Activated naive CD8-positive, alpha-beta T cell treated with anti-CD3 and anti-CD28 coated beads, Interleukin-2, amount 50 U/mL, for 24 hours (primary cell): ENCODE results near the gene BRPF1.
A peak's percentile ranks its signal among the peaks of the same experiment; 100 is the strongest.

Experiments
- ATAC-seq: fragments of 150-1000 bp; cut with Tn5 transposase; one replicate; pipeline ENCODE4 v1.10.0; 2021
- DNase-seq: peaks from one replicate; pipeline ENCODE4 v3.0.0; 2021
- H3K27ac Mint-ChIP-seq: one replicate; pipeline ENCODE4 v1.8.0; 2021; ENCODE audit warnings: mild to moderate bottlenecking, mixed read lengths
- H3K27me3 Mint-ChIP-seq: one replicate; pipeline ENCODE4 v1.8.0; 2021; ENCODE audit warnings: mixed read lengths
- H3K36me3 Mint-ChIP-seq: one replicate; pipeline ENCODE4 v1.8.0; 2021; ENCODE audit warnings: low read depth, mixed read lengths
- H3K4me1 Mint-ChIP-seq: one replicate; pipeline ENCODE4 v1.8.0; 2021; ENCODE audit warnings: mixed read lengths
- H3K4me3 Mint-ChIP-seq: one replicate; pipeline ENCODE4 v1.8.0; 2021; ENCODE audit warnings: mild to moderate bottlenecking, moderate library complexity, mixed read lengths
- H3K9me3 Mint-ChIP-seq: one replicate; pipeline ENCODE4 v1.8.0; 2021; ENCODE audit warnings: mixed read lengths

Gene BRPF1

DNA sequence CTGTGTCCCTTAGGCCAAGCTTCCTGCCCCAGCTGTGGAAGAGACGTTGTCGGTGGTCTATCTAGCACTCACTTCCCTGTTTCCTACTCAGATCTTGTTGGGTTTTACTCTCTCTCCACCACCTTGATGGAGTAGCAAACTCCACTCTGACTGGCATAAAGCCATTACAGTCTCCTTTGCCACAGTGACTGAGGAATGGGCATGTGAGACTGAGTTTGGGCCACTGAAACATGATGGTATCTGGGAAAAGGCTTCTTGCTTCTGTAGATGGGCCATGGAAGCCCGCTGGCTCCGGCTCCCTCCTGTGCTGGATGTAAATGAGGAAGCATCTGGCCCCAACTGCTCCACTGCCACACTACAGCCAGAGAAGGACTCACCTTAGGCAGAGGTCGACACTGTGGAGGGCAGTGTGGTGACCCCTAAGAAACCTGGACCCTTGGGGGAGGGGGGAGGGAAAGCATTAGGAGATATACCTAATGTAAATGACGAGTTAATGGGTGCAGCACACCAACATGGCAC, 47.6 kb downstream of the BRPF1 start:
- DNase-seq (no peak), ATAC-seq (no peak)
- H3K4me3 Mint-ChIP-seq = peak overlapping the region; percentile 42
- peaks cover 69% of the 10 kb centered on the region for H3K4me1 Mint-ChIP-seq
- H3K27me3 Mint-ChIP-seq = no peaks in the 10 kb centered on the region
- peaks cover 35% of the 10 kb centered on the region for H3K36me3 Mint-ChIP-seq
- H3K27ac Mint-ChIP-seq = peak overlapping the region; percentile 89
- H3K9me3 Mint-ChIP-seq = no peaks in the 10 kb centered on the region

DNA sequence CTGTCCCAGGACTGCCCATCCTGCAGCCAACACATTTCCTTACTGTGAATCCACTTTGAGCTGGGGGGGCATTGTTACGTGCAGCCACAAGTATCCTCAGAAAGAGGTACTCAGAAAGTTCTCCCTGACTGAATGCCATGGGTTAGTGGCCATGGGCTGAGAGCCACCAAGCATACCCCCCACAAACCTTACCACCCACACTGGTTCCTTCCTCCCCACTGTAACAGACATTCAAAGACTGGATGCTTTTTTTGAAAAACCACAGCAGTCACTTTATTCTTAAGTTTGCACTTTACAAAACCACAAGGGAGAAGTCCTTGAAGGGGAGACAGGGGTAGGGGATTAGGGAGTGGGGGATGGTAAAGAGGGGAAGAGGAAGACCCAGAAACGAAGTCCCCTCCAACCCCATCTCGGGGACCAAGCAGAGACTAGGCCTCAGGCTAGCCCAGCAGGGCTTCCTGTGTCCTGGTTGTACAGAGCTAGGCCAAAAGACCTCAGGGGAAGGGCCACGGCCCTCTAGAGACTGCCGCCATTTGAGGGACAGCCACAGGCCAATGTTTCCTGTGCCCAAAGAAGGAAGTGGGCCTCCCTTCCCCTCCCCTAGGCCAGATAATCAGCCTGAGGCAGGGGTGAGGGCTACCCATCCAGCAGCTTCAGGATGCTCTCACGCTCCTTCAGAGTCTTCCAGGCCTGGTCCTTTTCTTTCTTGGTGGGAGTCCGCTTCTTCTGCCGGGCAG, 48.4 kb downstream of the BRPF1 start:
- Mint-ChIP-seq H3K27me3 (no peaks in the 10 kb centered on the region), H3K4me1 (peaks cover 69% of the 10 kb centered on the region), H3K36me3 (peaks cover 37% of the 10 kb centered on the region), H3K27ac (peak overlapping the region; percentile 89), H3K4me3 (peak overlapping the region; percentile 42), H3K9me3 (no peaks in the 10 kb centered on the region)
- DNase-seq = peak; percentile 65
- peak; percentile 64 for ATAC-seq

DNA sequence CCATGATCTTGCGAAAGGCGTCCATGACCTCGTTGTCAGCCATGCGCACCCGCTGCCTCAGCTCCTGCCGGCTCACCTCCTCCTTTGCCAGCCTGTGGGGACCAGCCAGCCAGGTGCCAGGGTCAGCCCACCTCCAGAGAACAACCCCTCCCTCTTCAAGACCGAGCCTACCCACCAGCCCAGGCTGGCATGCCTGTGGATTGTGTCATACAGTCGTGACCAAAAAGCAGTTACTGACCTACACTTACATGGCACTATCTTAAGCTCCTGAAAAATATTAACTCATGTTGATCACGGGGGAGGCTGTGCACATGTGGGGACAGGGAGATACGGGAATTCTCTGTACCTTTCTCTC, 48.9 kb downstream of the BRPF1 start:
- H3K9me3 Mint-ChIP-seq = no peaks in the 10 kb centered on the region
- H3K4me3 Mint-ChIP-seq = peak overlapping the region; percentile 42
- H3K27ac Mint-ChIP-seq = peak overlapping the region; percentile 89
- peaks cover 43% of the 10 kb centered on the region for H3K36me3 Mint-ChIP-seq
- H3K27me3 Mint-ChIP-seq = no peaks in the 10 kb centered on the region
- H3K4me1 Mint-ChIP-seq = peaks cover 66% of the 10 kb centered on the region
- ATAC-seq = no peak
- no peak for DNase-seq

DNA sequence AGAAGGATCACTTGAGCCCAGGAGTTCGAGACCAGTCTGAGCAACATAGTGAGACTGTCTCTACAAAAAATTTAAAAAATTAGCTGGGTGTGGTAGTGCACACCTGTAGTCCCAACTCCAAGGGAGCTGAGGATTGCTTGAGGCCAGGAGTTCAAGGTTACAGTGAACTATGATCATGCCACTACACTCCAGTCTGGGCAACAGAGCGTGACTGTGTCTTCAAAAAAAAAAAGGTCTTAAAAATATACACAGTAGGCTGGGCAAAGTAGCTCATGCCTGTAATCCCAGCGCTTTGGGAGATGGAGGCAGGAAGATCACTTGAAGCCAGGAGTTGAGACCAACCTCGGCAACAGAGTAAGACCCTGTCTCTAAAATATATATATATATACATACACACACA, 49.4 kb downstream of the BRPF1 start:
- DNase-seq = no peak
- Mint-ChIP-seq H3K27ac (peak overlapping the region; percentile 89), H3K9me3 (no peaks in the 10 kb centered on the region), H3K4me3 (peak overlapping the region; percentile 42), H3K4me1 (peaks cover 67% of the 10 kb centered on the region), H3K27me3 (no peaks in the 10 kb centered on the region), H3K36me3 (peaks cover 47% of the 10 kb centered on the region)
- no peak for ATAC-seq

DNA sequence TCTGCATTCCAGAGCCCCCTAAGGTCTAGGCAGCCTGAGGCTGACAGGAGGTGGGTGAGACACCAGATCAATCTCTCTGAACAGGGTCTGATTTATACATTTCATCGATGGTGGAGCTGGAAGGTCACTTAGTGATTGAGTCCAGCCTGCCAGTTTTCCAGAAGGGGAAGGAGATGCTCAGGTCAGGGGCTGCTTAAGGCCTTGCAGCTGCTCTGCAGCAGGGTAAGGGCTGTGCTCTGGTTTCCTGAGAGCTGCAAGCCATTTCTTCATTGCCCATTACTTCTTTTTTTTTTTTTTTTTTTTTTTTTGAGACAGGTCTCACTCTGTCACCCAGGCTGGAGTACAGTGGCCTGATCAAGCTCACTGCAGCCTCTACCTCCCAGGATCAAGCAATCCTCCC, 50.0 kb downstream of the BRPF1 start:
- DNase-seq = no peak
- Mint-ChIP-seq H3K27ac (no peak overlapping the region), H3K36me3 (peaks cover 52% of the 10 kb centered on the region), H3K9me3 (no peaks in the 10 kb centered on the region), H3K4me3 (no peak overlapping the region), H3K27me3 (no peaks in the 10 kb centered on the region), H3K4me1 (peaks cover 68% of the 10 kb centered on the region)
- no peak for ATAC-seq

DNA sequence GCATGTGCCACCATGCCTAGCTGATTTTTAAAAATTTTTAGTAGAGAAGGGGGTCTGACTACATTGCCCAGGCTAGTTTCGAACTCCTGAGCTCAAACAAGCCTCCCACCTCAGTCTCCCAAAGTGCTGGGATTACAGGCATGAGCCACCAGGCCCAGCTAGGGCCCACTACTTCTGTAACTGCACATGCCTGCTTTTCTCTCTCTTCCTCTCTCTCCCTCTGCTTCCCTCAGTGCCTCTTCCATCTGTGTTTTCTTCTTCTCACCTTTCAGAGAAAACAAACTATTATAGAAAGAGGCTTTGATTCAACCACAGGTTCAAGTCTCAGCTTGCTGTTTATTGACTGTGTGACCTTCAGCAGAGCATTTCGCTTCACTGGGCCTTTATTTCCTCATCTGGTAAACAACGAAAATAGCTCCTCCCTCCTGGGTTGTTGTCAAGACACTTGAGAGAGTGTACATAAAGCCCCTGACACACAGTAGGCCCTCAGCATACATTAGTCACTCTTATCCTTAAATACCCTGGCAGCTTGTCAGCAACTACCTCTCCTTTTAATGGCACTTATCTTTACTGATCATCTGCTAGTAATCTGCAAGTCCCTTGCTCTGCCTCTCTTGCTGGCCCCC, 50.6 kb downstream of the BRPF1 start:
- Mint-ChIP-seq H3K4me1 (peaks cover 68% of the 10 kb centered on the region), H3K4me3 (no peak overlapping the region), H3K27me3 (no peaks in the 10 kb centered on the region), H3K9me3 (no peaks in the 10 kb centered on the region), H3K36me3 (peaks cover 55% of the 10 kb centered on the region), H3K27ac (peak overlapping the region; percentile 62)
- ATAC-seq (no peak), DNase-seq (no peak)

DNA sequence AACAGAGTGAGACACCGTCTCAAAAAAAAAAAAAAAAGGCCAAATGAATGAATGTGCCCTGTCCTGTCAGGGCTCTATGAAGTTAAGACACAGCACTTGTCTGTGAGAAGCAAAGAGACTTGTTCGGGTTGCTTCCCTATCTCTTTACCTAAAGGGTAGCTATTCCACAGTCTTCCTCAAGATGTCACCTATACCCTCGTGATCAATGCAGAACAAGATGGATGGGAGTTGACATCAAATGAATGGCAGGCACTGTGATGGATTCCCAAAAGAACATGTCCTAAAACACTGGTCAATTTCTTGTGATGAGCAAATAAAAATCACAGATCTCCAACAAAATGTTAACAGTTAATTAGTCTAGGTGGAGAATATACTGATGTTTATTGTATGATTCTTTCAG, 51.2 kb downstream of the BRPF1 start:
- Mint-ChIP-seq H3K4me3 (no peak overlapping the region), H3K27ac (no peak overlapping the region), H3K36me3 (peaks cover 62% of the 10 kb centered on the region), H3K9me3 (no peaks in the 10 kb centered on the region), H3K4me1 (peaks cover 68% of the 10 kb centered on the region), H3K27me3 (no peaks in the 10 kb centered on the region)
- DNase-seq (no peak), ATAC-seq (no peak)

DNA sequence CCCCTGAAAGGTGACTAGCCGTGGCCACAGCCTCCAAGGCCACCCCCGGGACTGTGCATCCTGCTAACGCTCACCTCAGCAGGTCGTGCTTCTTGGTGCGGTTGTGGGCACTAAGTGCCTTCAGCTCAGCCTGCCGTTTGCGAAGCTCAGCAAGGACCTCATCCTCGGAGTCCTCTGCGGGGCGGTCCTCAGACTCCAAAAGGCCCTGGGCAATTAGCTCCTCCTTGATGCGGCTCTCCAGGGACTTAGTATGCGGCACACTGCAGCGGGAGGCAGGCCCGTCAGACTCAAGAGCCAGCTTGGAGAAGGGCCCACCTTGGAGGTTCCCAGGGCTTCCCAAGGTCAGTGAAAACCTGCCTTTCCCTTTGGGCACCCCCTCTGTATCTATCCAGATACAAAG, 52.4 kb downstream of the BRPF1 start:
- Mint-ChIP-seq H3K27me3 (no peaks in the 10 kb centered on the region), H3K36me3 (peaks cover 64% of the 10 kb centered on the region), H3K4me1 (peaks cover 65% of the 10 kb centered on the region), H3K9me3 (no peaks in the 10 kb centered on the region), H3K27ac (no peak overlapping the region), H3K4me3 (no peak overlapping the region)
- no peak for DNase-seq
- no peak for ATAC-seq

DNA sequence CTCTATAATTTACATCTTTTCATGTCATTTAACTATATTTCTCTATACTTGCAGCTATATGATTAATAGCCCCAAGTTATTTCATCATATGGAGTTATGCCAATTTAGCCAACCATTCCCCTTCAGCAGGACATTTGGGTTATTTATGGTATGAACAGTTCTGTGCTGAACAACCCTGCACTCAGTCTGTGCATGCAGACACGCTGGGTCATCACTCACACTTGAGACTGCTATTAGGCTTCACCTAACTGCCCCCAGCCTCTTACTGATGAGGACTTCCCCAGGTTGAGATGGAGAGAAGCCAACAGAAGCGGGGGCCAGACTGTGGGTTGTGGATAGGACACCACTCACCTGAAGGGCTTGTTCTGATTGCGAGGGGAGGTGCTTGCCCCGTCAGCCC, 53.4 kb downstream of the BRPF1 start:
- Mint-ChIP-seq H3K36me3 (peaks cover 69% of the 10 kb centered on the region), H3K27me3 (no peaks in the 10 kb centered on the region), H3K4me1 (peaks cover 61% of the 10 kb centered on the region), H3K4me3 (no peak overlapping the region), H3K27ac (no peak overlapping the region), H3K9me3 (no peaks in the 10 kb centered on the region)
- no peak for DNase-seq
- no peak for ATAC-seq

DNA sequence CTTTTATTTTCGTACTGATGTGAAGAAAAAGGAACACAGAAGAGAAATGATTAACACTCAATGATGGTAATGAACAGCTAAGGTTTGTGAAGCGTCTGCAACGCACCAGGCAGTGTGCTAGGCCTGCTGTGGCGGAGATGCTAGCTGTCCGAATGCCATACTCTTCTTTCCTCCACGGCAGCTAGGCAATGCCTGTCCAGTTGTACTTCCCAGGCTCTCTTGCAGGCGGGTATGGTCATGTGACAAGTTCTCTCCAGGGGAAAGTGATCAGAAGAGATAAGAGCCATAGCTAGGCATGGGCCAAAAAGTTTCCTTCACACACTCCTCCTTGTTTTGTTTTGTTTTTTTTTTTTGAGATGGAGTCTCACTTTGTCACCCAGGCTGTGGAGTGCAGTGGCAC, 54.1 kb downstream of the BRPF1 start:
- no peak for DNase-seq

DNA sequence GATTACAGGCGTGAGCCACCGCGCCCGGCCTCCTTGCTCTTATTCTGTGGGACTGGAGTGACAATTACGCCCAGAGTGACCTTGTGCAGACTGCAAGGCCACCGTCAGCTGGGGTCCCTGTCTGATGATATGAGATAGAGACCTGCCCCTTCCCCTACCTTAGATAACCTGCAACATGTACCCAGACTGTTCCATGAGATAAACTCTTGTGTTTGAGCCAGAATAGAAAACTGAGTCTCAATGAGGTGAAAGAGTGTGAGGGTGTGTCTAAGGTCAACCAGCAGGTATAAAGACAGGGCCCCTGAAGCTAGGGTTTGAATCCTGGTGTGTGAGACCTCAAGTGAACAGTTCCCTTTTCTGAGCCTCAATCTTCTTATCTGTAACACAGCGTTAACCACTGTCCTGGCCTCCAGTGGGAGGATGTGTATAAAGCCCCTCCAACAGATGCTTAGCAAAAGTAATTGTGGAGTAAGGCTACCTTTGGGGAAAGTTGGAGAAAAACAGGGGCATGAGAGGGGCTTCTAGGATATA, 54.7 kb downstream of the BRPF1 start:
- no peaks in the 10 kb centered on the region for H3K9me3 Mint-ChIP-seq
- DNase-seq = no peak
- H3K36me3 Mint-ChIP-seq = peaks cover 65% of the 10 kb centered on the region
- H3K4me1 Mint-ChIP-seq = peaks cover 60% of the 10 kb centered on the region
- H3K27ac Mint-ChIP-seq = peak overlapping the region; percentile 35
- H3K4me3 Mint-ChIP-seq = no peak overlapping the region
- no peak for ATAC-seq
- no peaks in the 10 kb centered on the region for H3K27me3 Mint-ChIP-seq

More for the DNA sequence above, 54.1 kb downstream of the BRPF1 start:
- no peak overlapping the region for H3K27ac Mint-ChIP-seq
- no peaks in the 10 kb centered on the region for H3K27me3 Mint-ChIP-seq
- peaks cover 61% of the 10 kb centered on the region for H3K4me1 Mint-ChIP-seq
- peaks cover 69% of the 10 kb centered on the region for H3K36me3 Mint-ChIP-seq
- no peaks in the 10 kb centered on the region for H3K9me3 Mint-ChIP-seq
- no peak for ATAC-seq
- H3K4me3 Mint-ChIP-seq = no peak overlapping the region

DNA sequence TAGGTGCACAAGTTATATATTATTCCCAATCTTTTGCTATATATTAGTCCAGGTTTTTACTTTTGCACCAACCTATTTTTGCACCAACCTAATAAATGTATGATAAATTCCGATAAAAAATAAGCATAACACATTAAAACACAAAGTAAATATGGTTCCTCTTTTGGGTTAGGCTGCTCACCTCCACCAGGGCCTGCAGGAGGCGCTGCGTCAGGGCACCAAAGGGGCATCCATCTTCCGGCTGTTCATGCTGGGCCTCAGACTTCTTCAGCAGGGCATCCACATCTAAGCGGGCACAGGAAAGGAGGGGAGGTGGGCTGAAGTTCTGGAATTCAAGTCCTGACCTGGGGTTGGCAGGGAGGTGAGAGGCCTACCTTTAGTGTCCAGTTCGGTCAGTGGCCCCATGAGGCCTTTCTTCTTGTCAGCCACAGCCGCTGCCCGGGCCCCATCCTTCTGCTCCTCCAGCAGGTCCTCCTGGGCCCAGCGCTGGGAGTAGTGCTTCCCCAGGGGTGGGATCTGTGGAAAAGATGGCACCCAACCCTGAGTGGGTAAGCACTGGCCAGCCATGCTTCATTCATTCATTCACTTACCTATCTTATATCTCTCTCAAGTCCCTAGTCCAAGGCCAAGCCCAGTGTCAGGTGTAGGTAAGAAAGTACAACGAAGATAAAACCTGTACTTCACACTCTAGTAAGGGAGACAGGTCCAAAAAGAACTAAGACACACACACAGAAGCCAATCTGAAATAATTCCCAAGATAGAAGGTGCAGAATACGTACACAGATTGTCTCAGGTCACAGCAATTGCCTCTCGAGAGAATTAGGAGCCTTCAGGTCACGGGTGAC, 55.5 kb downstream of the BRPF1 start:
- no peaks in the 10 kb centered on the region for H3K27me3 Mint-ChIP-seq
- peaks cover 64% of the 10 kb centered on the region for H3K4me1 Mint-ChIP-seq
- H3K4me3 Mint-ChIP-seq = peak overlapping the region; percentile 52
- no peaks in the 10 kb centered on the region for H3K9me3 Mint-ChIP-seq
- peak overlapping the region; percentile 90 for H3K27ac Mint-ChIP-seq
- no peak for DNase-seq
- peaks cover 65% of the 10 kb centered on the region for H3K36me3 Mint-ChIP-seq
- ATAC-seq = no peak

DNA sequence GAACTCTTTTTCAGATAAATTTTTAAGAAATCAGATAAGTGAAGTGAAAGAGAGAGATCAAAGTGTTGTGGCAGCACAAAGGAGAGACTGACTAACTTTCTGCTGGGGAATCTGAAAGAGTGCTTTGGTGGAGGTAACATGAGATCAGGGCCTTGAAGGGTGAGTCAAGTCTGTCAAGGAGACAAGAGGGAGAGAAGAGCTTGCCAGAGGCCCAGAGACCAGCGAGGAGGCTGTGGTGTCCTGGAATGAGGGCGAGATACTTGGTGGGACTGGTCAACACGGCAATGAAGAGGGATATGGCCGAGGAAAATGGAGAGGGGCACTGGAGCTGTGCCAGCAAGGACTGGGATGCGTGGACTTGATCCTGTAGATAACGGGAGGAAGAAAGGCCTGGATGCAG, 56.2 kb downstream of the BRPF1 start:
- peaks cover 60% of the 10 kb centered on the region for H3K36me3 Mint-ChIP-seq
- no peaks in the 10 kb centered on the region for H3K9me3 Mint-ChIP-seq
- DNase-seq (peak; percentile 23), ATAC-seq (peak; percentile 65)
- peak overlapping the region; percentile 90 for H3K27ac Mint-ChIP-seq
- H3K4me1 Mint-ChIP-seq = peaks cover 59% of the 10 kb centered on the region
- peak overlapping the region; percentile 52 for H3K4me3 Mint-ChIP-seq
- H3K27me3 Mint-ChIP-seq = no peaks in the 10 kb centered on the region

DNA sequence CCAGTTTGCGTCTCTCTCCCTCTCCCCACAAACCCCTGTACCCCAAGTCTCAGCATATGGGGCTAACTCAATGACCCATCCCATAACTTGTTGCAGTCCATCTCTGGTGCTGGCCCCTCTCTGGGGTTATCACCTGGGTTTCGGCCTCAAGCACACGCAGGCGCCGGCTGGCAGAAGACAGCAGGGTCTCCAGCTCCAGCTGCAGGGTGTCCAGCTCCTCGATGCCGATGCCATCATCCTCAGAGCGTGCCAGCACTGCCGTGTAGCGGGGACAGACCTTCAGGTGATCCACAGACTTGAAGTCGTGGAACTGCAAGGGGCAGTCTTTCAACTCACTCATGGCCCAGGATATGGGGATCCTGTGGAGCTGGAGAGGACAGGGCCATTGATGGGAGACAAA, 59.6 kb downstream of the BRPF1 start:
- no peak for DNase-seq

More for the DNA sequence above, 59.6 kb downstream of the BRPF1 start:
- H3K36me3 Mint-ChIP-seq = peaks cover 59% of the 10 kb centered on the region
- no peak overlapping the region for H3K27ac Mint-ChIP-seq
- peak overlapping the region; percentile 99 for H3K4me3 Mint-ChIP-seq
- H3K27me3 Mint-ChIP-seq = no peaks in the 10 kb centered on the region
- peaks cover 77% of the 10 kb centered on the region for H3K4me1 Mint-ChIP-seq
- no peaks in the 10 kb centered on the region for H3K9me3 Mint-ChIP-seq
- ATAC-seq = no peak
